HG03103 (cell line): ENCODE results near the gene MROH9.

Experiments used
- ATAC-seq: cut with Tn5 transposase; IDR thresholded peaks from one replicate; pipeline ENCODE4 v1.9.1; 2021; ENCODE audit warnings: low read depth; ENCODE audit not compliant: unreplicated experiment

Gene MROH9

GRCh38 chr1:170964506-170964905 is 29.2 kb downstream of the MROH9 start:
- no peak for ATAC-seq

DNA sequence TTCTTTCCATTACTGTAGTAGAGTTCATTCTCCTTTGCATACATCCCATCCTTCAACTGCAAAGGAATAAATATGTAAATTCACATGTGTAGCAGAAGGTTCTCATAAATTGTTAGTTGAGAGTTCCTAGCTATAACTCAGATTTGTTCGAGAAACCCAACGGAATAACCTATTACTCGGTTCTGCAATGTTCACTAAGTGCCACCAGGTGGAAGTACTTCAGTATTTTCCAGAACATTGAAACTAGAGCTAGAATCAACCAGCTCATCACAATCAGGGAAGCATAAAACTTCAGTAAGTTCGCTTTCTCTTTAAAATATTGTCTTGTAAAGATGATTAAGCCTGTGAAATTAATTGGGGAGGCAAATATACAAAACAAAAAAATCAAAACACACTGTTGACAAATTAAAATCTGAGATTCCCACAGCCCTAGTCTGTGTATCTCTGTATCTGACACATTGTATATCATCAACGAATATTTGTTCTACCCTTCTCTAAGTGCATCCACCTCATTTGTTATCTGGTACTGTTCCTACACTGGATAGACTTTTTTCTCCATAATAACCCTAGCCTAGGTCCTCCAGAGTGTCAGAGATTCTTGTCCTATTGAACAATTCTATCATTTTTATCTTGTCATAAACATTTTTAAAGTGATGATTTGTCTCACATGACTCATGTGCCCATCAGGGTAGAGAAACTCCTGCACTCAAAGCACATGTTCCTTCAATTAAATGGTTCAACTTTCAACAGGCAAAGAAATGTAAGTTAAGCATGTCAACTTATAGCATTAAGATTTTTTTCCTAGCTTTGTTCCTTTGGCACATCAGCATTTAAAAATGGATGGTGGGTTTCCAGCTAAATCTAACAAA is 31.9 kb downstream of the MROH9 start:
- peak; percentile 75 for ATAC-seq

- ATAC-seq, result no peak
Observed at GRCh38 chr1:170970256-170970655, 34.9 kb downstream of the MROH9 start.

DNA sequence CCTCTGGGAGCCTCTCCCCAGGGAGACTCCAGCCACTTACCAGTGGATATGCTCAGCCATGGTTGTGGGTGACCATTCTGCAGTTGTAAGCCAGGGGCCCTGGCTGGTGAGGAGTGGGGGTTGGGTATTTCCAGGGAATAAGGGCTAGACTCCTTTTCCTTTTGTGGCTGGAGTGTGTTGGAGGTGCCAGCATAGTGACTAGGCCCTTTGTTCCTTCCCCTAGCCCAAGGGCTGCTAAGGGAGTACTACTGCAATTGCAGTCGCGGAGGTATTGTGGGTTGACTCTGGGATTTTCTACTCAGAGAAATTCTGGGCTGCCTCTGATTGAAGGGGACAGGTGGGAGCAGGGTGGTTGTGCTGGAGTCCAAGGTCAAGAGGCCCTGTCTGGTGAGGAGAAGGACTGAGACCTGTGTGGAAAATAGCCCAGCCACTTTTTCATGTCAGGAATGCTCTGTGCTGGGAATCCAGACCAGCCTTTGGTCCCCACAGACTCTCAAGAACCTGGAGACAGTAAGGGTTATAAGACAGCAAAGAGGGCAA is 43.1 kb downstream of the MROH9 start:
- ATAC-seq, result no peak

DNA sequence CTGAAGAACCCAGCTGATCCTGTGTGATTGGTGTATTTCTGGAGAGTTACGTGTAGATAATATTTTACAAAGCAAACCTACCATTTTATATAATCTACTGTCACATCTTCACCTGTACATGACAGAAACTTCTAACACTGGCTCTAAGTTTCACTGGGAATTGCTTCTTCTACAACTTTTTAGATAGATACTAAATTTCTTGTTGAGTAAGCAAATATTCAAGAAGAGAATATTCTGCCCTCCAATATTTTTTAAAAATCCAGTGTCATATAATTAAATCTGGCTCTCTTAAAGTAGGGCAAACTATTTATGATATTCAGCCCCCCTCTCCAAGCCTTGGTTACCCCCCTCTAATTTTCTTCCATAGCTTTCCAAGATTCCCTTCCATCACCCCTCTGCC is 50.1 kb downstream of the MROH9 start:
- no peak for ATAC-seq

DNA sequence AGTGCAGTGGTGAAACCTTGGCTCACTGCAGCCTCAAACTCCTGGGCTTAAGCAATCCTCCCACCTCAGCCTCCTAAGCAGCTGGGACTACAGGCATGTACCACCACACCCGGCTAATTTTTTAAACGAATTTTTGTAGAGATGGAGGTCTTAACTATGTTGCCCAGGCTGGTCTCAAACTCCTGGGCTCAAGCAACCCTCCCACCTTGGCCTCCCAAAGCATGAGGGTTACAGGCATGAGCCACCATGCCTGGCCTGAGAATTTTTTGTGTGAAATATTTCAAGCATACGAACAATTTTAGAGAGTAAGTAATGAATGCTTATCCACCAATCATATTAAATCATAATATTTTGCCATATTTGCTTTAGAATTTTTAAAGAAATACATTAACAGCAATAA is 51.6 kb downstream of the MROH9 start:
- ATAC-seq, result no peak

DNA sequence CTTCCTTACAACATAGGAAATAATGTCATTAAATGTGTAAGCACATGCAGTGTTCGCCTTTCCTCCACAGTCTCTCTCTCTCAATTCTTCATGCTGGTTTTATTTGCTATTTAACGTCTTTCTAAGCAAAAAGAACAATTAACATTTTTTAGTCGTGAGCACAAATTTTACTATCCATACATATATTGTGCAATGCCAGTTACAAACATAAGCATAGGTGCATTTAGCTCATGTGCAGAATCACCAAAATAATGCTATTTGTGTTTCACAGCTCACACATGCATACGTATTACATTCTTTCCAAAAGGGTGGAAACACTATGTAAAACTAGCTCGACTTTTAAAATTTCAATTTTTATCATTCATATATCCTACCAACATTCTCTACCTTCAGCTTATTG is 52.1 kb downstream of the MROH9 start:
- ATAC-seq, result no peak

GRCh38 chr1:170993151-170993550 is 57.8 kb downstream of the MROH9 start:
- ATAC-seq, result no peak

DNA sequence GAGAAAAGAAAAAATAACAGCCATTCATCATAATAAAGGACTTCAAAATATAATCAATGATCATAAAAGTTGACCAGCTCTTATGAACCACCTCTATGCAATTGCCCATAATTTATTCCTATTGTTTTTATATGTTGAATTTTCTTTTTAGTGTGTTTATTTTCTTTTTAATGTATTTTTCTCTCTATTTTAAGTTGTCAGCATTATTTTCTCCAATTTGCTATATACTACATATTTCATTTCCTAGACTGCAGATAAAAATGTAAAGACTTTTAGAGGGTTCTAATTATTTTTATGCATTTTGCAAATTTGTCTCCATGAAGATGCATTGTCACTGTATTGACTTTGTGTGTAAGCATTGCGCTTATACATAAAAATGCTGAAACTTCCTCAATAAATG is 58.4 kb downstream of the MROH9 start:
- no peak for ATAC-seq

DNA sequence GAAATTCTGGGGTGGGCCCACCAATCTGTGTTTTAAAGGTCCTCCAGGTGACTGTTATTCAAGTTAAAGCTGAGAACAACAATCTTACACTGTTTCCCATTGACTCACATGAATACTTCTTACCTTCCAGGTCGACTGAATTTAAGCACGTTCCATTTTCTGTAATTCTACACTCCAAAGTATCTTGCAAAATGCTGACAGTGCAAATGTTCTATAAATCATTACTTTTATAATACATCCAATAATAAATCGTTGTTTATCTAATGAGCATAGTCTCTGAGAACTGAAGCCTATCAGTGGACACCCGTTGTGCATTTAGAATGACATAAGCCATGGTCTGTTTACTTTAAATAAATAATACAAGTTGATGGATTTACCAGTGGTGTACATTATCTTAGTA is 79.5 kb downstream of the MROH9 start:
- ATAC-seq, result no peak

DNA sequence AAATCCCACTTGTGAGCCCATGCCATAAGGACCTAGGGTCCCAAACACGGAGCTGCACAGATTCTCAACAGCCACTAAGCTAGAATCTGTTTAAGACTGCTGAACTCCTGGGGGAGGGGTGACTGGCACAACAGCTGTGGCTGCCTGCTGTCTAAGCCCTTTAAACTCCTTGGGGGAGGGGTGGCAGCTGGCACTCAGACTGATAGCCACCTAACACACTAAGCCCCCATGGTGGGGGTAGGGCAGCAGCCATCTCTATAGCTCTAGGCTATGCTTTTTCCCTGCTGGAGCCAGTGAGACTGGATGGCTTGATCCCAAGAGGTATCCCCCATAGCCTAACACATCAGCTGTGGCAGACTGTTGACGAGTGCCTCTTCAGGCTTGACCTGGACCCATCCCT is 82.1 kb downstream of the MROH9 start:
- ATAC-seq, result no peak

- ATAC-seq, result no peak
Observed at GRCh38 chr1:171019971-171020370, 84.6 kb downstream of the MROH9 start.

DNA sequence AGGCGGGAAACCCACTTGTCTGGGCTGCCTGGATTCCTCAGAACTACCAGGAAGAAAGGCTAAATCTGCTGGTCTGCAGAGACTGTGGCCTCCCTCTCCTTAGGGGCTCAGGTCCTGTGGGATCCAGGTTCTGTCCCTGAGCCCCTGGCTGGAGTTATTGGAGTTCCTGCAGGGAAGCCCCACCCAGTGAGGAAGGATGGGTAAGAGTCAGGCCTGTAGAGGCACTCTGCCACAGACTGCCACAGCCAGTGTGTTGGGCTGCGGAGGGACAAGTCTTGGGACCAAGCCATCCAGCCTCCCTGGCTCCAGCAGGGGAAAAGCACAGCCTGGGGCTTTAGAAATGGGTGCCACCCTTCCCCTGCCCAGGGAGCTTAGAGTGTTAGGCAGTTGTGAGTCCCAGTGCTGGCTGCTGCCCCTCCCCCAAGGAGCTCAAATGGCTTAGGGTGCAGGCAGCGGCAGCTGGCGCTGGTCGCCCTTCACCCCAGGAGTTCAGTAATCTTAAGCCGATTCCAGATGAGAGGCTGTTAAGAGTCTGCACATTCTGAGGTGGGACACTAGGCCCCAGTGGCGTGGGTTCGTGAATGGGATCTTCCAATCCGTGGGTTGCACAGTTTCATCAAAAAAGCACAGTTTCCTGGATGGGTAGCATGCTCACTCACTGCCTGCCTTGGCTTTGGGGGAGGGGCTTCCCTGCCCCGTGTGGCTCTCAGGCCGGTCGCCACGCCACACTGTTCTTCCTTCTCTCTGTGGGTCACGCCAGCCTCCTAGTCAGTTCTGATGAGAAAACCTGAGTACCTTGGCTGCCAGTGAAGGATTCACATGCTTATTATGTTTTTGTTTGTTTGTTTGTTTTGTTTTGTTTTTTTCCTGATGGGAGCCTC is 97.7 kb downstream of the MROH9 start:
- ATAC-seq, result no peak

DNA sequence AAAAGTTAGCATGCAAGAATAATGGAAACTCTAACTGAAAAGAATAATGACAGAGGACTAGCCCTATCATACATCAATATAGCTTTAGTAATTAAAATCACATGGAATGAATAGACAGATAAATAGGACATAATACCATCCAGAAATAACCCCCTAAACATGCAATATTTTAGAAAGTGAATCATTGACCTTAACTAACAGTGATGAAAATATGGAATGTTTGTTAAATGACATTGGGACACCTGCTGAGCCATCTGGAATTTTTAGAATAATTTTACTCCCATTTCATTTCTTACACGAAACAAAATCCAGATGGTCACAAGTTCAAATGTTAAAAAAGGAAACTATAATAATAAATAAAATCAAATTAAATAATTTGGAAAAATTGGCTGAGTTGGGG is 102.3 kb downstream of the MROH9 start:
- no peak for ATAC-seq

- no peak for ATAC-seq
Observed at GRCh38 chr1:171038284-171038683, 103.0 kb downstream of the MROH9 start.

DNA sequence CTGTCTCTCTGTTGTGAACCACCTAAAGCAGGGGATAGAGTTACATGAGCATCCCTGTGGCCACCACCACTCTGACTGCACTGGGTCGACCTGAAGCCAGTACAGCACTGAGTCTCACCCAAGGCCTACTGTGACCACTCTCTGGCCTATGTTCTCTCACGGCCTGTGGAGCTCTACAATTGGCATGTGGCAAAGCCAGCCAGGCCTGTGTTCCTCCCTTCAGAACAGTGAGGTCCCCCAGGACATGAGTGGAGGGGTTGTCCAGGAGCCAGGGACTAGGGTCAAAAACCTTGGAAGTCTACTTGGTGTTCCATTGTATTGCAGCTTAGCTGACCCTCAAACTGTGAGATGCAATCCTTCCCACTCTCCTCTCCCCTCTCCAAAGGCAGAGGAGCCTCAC is 112.7 kb downstream of the MROH9 start:
- no peak for ATAC-seq

GRCh38 chr1:171052977-171053376 is 117.6 kb downstream of the MROH9 start:
- ATAC-seq, result no peak

DNA sequence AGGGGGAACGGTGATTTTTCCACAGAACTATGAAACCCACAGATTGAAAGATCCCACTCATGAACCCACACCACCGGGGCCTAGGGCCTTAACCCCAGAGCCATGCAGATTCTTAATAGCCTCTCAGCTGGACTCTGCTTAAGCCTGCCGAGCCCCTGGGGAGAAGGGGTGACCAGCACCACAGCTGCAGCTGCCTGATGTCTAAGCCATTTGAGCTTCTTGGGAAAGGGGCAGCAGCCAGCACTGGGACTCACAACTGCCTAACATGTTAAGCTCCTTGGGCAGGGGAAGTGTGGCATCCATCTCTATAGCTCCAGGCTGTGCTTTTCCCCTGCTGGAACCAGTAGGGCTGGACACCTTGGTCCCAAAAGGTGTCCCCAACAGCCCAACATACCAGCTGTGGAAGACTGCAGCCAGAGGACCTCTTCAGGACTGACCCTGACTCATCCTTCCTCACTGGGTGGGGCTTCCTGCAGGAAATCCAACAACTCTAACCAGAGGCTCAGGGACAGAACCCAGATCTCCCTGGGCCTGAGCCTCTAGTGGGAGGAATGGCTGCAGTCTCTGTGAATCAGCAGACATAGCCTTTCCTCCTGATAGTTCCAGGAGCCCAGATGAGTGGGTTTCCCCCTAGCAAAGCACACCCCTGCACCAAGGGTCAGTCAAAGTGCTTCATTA is 120.8 kb downstream of the MROH9 start:
- ATAC-seq, result no peak

- ATAC-seq, result no peak
Observed at GRCh38 chr1:171061425-171062143, 126.2 kb downstream of the MROH9 start.

GRCh38 chr1:171062902-171063301 is 127.6 kb downstream of the MROH9 start:
- ATAC-seq, result no peak
